GM18517 (cell line): ENCODE data around the gene ERFE.
"Not testable (repeated sequence)": the region's sequence is repeated elsewhere in the genome, so short reads cannot be mapped to it uniquely, and the experiment has no call there.

ENCODE experiments used
- ATAC-seq: cut with Tn5 transposase; IDR thresholded peaks from one replicate; pipeline ENCODE4 v1.9.1; 2021; ENCODE audit warnings: mild to moderate bottlenecking, moderate library complexity; ENCODE audit not compliant: unreplicated experiment

ERFE gene

GRCh38 chr2:238167344-238167715, 8.6 kb downstream of the ERFE start:
- ATAC-seq = no peak

- no peak for ATAC-seq
Observed at GRCh38 chr2:238167761-238168160, 9.0 kb downstream of the ERFE start.

- no peak for ATAC-seq
Observed at GRCh38 chr2:238168196-238169047, 9.7 kb downstream of the ERFE start.

GRCh38 chr2:238169048-238169707, 10.4 kb downstream of the ERFE start:
- no peak for ATAC-seq

- no peak for ATAC-seq
Observed at GRCh38 chr2:238169708-238170251, 11.0 kb downstream of the ERFE start.

- no peak for ATAC-seq
Observed at GRCh38 chr2:238170386-238171071, 11.8 kb downstream of the ERFE start.

- ATAC-seq = not testable (repeated sequence)
Observed at GRCh38 chr2:238171072-238171431, 12.3 kb downstream of the ERFE start.

- ATAC-seq = no peak
Observed at GRCh38 chr2:238171575-238172187, 12.9 kb downstream of the ERFE start.

- no peak for ATAC-seq
Observed at GRCh38 chr2:238172439-238172838, 13.7 kb downstream of the ERFE start.

- no peak for ATAC-seq
Observed at GRCh38 chr2:238173692-238174091, 14.9 kb downstream of the ERFE start.

- ATAC-seq = no peak
Observed at GRCh38 chr2:238174291-238174690, 15.5 kb downstream of the ERFE start.

GRCh38 chr2:238174701-238175100, 15.9 kb downstream of the ERFE start:
- no peak for ATAC-seq

GRCh38 chr2:238176613-238177012, 17.8 kb downstream of the ERFE start:
- no peak for ATAC-seq

- ATAC-seq = no peak
Observed at GRCh38 chr2:238180554-238180953, 21.8 kb downstream of the ERFE start.

- ATAC-seq = no peak
Observed at GRCh38 chr2:238182362-238182761, 23.6 kb downstream of the ERFE start.

GRCh38 chr2:238183821-238184220, 25.1 kb downstream of the ERFE start:
- ATAC-seq = no peak

GRCh38 chr2:238187618-238188548, 29.1 kb downstream of the ERFE start:
- ATAC-seq = no peak

- ATAC-seq = no peak
Observed at GRCh38 chr2:238190445-238190844, 31.7 kb downstream of the ERFE start.

GRCh38 chr2:238202326-238203093, 43.7 kb downstream of the ERFE start:
- ATAC-seq = no peak
